CD4-positive, alpha-beta T cell treated with Interleukin-17A for 1 hour (primary cell): Measurements from ENCODE around the gene UGT2A1.

ENCODE experiments used
- DNase-seq: peaks from one replicate; pipeline ENCODE4 v3.0.0-alpha.2; 2020

The UGT2A1 gene

GRCh38 chr4:69584135-69584534 is 68.9 kb downstream of the UGT2A1 start:
- no peak for DNase-seq

GRCh38 chr4:69583543-69583942 is 69.5 kb downstream of the UGT2A1 start:
- DNase-seq, result no peak

- no peak for DNase-seq
These were observed 75.8 kb downstream of the UGT2A1 start for GRCh38 chr4:69577245-69577644.

- DNase-seq, result no peak
These were observed 76.7 kb downstream of the UGT2A1 start for GRCh38 chr4:69576251-69576877.

- no peak for DNase-seq
These were observed 84.3 kb downstream of the UGT2A1 start for GRCh38 chr4:69568787-69569186.

- no peak for DNase-seq
These were observed 89.6 kb downstream of the UGT2A1 start for GRCh38 chr4:69563424-69563823.

GRCh38 chr4:69549651-69550050 is 103.4 kb downstream of the UGT2A1 start:
- no peak for DNase-seq

- no peak for DNase-seq
These were observed 106.8 kb downstream of the UGT2A1 start for GRCh38 chr4:69546134-69546765.
